HG02642 (cell line): ENCODE data around the gene ZC3H14.

ENCODE experiments used
- ATAC-seq: cut with Tn5 transposase; IDR thresholded peaks from one replicate; pipeline ENCODE4 v1.9.1; 2021; ENCODE audit warnings: mild to moderate bottlenecking; ENCODE audit not compliant: unreplicated experiment, poor library complexity

The ZC3H14 gene

GRCh38 chr14:88599761-88600439 is 37.1 kb downstream of the ZC3H14 start:
- ATAC-seq = peak; percentile 91

DNA sequence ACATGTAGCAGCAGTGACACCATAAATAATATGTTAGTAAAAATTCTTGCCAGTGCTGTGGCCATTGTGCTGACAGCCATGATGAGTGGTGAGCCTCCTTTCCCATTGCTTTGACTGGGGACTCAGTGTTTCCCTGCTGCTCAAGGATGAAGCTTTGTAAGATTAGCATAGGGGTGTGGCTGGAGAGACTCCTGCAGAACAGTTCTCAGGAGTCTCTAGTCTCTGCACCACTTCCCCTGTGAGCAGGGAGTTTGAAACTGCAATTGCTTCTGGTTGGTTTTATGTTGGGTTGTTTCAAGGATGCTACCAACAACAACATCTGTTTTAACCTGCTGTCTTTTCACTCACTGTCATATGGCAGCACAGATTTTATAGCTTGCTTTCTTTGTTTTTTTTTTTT is 41.4 kb downstream of the ZC3H14 start:
- ATAC-seq = no peak

GRCh38 chr14:88605594-88605993 is 42.8 kb downstream of the ZC3H14 start:
- no peak for ATAC-seq

GRCh38 chr14:88607829-88608228 is 45.0 kb downstream of the ZC3H14 start:
- no peak for ATAC-seq

DNA sequence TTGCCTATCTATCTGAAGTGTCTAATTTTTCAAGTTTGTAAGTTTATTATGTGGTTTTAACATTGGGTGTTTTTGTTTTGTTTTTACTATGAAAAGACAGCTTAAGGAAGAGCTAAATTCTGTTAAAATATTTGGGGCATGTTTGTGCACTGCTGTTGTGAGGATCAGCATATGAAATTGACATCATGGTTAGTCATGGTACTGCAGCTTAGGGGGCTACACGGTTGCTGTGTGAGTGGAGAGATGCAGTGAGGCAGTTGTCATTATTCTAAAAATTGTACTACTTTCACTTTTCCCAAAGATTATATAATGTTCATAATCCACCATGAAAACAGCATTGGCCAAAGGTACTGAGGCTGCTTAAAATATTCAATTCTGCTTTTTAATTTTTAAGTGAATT is 49.0 kb downstream of the ZC3H14 start:
- ATAC-seq = no peak

DNA sequence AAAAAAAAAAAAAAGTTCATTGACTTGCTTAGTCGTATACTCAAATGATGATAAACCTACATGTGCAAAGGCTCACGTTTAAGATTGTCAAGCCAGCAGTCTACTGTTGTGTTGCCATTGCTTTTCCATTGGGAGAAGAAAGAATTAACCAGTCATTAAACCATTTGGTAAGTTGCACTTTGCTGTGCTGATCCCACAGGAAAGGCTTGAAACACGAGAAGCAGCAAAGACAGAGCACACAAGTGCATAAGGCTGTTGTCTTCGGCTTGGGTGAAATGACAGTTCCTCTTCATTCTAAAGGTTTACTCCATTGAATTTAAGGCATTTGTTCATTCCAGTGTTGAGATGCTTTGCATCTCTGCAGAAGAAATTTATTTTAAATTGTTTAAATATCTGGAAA is 50.1 kb downstream of the ZC3H14 start:
- ATAC-seq = no peak

DNA sequence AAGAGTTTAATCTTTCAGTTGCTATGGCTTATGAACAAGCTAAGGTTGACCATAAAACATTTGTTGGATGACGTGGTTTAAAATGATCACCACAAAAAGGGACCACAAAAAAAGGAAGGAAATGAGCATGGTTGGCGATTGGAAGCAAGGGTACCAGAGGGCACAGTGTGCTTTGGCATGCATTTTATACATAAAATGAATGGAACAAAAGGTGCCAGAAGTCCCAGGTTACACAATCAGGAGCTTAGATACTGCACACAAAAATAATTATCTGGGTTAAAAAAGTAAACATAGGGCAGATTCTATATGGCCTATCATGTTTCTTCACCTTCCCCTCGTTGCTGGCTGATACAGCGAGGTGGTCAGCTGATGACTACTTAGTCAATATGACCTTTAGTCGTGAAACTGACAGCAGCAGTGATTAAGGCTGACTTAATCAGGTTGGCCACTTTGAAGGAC is 50.7 kb downstream of the ZC3H14 start:
- ATAC-seq = no peak

DNA sequence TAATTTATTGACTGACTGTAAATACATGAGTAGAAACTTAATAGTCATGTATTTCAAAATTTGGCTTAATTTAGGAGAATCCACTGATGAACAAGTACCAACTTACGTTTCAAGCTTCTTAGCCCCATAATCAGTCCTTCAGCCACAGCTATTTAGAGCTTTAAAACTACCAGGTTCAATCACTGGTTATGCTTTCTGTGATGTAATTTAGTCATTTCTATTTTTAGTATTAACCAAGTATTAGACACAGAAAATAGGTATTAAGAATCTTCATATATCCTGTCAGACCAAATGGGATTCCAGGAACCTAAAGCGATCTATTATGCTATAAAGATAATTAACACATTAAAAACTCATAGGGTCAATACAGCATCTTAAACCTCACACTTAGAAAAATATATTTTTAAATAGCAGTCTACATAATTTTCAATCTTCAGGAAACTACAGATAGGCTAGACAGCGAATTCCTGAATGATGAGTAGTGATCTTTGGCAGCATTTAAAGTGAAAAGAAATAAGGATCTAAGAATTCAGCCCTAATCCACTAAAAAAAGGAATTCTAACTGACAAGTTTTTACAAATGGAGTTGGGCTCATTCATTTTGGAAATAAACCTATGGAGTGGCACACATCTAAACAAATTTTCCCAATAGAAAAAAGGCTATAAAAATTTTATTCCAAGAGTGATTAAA is 51.5 kb downstream of the ZC3H14 start:
- ATAC-seq = no peak

- no peak for ATAC-seq
Observed at GRCh38 chr14:88616697-88617096, 53.9 kb downstream of the ZC3H14 start.

- ATAC-seq = no peak
Observed at GRCh38 chr14:88617479-88617878, 54.6 kb downstream of the ZC3H14 start.

GRCh38 chr14:88618476-88618875 is 55.6 kb downstream of the ZC3H14 start:
- ATAC-seq = no peak

DNA sequence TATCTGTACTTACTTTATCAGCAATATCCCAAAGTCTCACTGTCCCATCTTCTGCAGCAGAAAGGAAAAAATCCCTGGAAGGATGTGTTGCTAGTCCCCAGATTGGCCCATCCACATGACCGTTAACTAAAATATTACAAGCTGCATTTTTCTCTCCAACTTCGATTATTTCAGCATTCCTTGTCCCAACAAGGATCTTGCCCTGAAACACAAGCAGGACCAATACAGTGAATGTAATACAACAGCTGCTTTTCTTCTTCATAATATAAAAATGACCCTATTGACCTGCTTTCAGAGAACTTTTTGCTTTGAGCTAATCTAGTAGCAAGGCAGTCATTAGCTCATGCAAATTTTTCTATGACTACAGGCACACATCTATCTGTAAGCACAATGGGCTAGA is 58.3 kb downstream of the ZC3H14 start:
- ATAC-seq = no peak

DNA sequence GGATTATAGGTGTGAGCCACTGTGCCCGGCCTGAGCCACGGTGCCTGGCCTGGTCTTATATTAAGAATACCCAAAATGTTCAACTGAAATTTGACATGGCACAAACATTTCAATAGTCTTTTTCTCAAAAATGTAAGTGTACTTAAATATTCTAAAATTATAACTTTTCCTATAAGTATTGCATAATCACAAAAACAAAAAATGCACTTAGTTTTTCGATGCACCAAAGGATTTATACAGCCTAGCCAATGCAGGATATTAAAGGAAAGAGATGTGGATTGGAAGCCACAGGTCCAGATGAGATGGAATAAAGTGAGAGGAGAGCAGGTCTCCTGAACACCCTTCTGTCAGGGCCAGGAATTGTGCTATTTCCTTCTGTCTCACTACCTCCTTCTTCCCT is 62.8 kb downstream of the ZC3H14 start:
- ATAC-seq = no peak

DNA sequence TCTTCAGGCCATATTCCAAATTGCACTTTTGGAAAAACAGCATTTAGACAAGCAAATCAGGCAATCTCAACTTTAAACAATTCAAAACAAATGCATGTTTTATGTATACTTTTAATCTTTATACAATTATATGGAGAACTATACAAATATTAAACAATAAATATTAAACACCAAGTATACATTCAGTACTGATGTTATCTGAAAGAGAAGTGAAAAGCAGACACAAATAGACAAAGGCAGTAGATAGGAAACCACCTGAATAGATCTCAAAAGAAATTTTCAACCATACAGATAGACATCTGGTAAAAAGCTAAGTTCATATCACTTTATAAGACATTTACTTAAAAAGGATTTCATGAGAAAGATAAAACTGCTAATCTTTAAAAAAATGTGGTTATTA is 65.2 kb downstream of the ZC3H14 start:
- ATAC-seq = no peak

GRCh38 chr14:88628462-88628861 is 65.6 kb downstream of the ZC3H14 start:
- no peak for ATAC-seq

DNA sequence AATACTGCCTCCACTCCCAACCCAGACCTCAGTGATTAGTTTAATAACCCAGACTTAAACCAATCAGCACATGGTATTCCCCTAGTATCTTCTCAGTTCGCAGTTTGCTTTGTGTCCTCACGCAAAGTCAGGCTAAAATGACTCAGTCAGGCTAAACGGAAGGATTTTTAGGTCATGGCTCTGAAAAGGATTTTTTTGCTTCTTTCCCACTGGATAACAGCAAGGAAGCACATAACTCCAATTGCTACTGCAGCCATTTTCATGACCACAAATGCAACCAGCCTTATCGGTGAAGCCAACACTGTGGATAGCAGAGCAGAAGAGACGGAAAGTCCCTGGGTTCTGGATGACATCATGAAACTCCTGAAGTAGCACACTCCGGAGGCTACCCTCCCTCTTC is 67.7 kb downstream of the ZC3H14 start:
- no peak for ATAC-seq

- ATAC-seq = no peak
Observed at GRCh38 chr14:88631091-88631490, 68.3 kb downstream of the ZC3H14 start.

GRCh38 chr14:88632512-88632911 is 69.7 kb downstream of the ZC3H14 start:
- ATAC-seq = no peak

- ATAC-seq = no peak
Observed at GRCh38 chr14:88639221-88639620, 76.4 kb downstream of the ZC3H14 start.

DNA sequence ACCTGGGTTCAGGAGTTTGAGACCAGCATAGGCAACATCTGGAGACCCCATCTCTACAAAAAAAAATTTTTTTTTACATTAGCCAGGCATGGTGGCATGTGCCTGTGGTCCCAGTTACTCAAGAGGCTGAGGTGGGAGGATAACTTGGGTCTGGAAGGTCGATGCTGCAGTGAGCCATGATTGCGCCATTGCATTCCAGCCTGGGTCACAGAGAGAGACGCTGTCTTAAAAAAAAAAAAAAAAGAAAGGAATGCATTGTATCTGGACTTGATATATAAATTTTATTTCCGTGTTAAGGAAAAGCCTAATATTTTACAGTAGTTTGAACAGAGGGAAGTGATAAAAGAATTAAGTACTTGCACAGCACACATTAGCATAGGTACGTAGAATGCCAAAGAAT is 97.2 kb downstream of the ZC3H14 start:
- no peak for ATAC-seq

- ATAC-seq = peak; percentile 76
Observed at GRCh38 chr14:88667555-88668273, 104.9 kb downstream of the ZC3H14 start.
